Kidney glomerular epithelial cell (primary cell): ENCODE measurements around the gene POLR2A.
A peak's percentile ranks its signal among the peaks of the same experiment; 100 is the strongest.
"Not testable (repeated sequence)": the region's sequence is repeated elsewhere in the genome, so short reads cannot be mapped to it uniquely, and the experiment has no call there.

Source experiments
- DNase-seq: peaks from one replicate; lab custom pipeline; 2025; lab: John Stamatoyannopoulos, UW

Gene POLR2A

GRCh38 chr17:7460850-7461660 lies 23.1 kb upstream of the POLR2A start:
- no peak for DNase-seq

GRCh38 chr17:7462474-7463371 lies 21.4 kb upstream of the POLR2A start:
- DNase-seq: no peak

DNA sequence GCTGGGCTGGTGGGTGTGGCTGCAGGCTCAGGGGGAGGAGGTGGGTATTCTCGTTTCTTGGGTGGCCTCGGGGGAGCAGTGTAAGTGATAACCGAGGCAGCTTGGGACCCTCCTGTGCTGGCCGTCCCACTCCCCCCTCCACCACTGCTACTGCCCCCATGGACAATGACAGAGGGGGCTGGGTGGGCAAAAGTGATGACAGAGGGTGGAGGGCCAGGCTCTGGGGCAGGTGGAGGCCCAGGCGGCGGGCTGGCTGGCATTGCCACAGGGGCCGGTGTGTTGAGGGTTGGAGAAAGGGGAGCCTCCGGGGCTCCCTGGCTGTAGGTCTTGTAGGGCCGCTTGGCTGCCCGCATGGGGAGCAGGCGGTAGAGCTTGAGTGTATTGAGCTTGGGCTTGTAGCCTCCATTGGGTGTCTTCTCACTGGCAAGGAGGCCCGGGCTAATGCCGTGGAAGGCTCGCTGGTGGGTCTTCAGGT lies 20.8 kb upstream of the POLR2A start:
- no peak for DNase-seq

- DNase-seq: no peak
Measured at GRCh38 chr17:7464081-7464480, 20.1 kb upstream of the POLR2A start.

GRCh38 chr17:7465597-7466275 lies 18.4 kb upstream of the POLR2A start:
- no peak for DNase-seq

DNA sequence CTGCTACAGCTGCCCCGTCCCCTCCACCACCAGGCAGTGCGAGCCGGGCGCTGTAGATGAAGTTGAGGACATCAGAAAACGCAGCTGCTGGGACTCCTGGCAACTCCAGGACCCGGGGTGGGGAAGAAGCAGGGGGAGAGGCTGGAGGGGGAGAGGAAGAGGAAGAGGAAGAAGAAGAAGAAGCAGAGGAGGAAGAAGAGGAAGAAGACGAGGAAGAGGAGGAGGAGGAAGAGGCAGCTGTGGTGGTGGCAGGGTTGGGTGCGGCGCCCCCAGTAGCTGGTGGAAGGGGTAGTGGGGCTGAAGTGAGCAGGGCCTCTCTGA lies 17.9 kb upstream of the POLR2A start:
- no peak for DNase-seq

- peak; percentile 28 for DNase-seq
Measured at GRCh38 chr17:7466639-7467341, 17.4 kb upstream of the POLR2A start.

GRCh38 chr17:7467498-7467897 lies 16.7 kb upstream of the POLR2A start:
- no peak for DNase-seq

DNA sequence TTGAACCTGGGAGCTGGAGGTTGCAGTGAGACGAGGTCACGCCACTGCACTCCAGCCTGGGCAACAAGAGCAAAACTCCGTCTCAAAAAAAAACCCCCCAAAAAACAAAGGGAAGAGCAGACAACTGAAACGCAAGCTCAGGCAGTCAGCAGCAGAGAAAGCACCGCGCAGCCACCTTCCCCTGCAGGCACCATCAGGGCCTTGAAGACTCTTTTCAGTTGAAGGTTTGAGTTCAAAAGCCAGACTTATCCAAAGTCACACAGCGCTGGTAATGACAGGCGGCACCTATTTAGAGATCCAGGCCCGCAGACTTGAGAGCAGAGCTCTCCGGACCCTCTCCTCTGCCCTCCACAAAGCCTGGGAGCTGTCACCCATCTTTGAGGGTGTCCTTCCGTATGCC lies 15.9 kb upstream of the POLR2A start:
- DNase-seq: no peak

- no peak for DNase-seq
Measured at GRCh38 chr17:7468804-7469389, 15.3 kb upstream of the POLR2A start.

- DNase-seq: not testable (repeated sequence)
Measured at GRCh38 chr17:7469843-7470242, 14.3 kb upstream of the POLR2A start.

DNA sequence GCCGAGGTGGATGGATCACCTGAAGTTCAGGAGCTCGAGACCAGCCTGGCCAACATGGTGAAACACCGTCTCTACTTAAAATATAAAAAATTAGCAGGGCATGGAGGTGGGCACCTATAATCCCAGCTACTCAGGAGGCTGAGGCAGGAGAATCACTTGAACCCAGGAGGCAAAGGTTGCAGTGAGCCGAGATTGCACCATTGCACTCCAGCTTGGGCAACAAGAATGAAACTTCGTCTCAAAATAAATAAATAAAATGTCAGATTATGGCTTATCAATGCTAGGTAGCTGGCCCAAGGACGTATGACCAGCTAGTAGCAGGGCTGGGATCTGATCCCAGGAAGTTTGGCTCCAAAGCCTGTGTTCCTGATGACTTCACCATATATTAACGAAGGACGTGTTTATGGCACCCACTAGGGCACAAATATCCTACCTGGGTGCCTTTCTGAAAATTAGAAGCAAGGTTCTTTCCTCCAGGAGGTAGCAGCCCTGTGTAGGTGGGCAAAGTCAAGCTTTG lies 13.7 kb upstream of the POLR2A start:
- DNase-seq: not testable (repeated sequence)

DNA sequence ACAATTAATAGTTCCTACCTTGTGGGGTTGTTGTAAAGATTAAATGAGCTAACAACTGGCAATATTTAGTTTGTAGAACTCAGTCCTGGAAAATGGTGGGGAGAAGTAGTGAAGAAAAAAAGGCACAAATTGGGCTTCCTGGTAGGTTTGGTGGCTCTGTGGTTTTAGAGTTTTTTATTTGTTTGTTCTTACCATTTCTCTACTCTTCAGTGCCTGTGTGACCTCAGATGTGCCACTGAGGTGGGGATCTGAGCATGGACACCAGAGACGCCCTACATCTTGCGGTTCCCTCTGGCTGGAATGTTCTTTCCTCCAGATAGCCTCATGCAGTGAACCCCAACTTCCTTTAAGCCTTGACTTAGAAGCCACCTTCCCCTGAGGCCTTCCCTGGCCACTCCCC lies 12.4 kb upstream of the POLR2A start:
- DNase-seq: no peak

- DNase-seq: not testable (repeated sequence)
Measured at GRCh38 chr17:7474767-7475166, 9.4 kb upstream of the POLR2A start.

DNA sequence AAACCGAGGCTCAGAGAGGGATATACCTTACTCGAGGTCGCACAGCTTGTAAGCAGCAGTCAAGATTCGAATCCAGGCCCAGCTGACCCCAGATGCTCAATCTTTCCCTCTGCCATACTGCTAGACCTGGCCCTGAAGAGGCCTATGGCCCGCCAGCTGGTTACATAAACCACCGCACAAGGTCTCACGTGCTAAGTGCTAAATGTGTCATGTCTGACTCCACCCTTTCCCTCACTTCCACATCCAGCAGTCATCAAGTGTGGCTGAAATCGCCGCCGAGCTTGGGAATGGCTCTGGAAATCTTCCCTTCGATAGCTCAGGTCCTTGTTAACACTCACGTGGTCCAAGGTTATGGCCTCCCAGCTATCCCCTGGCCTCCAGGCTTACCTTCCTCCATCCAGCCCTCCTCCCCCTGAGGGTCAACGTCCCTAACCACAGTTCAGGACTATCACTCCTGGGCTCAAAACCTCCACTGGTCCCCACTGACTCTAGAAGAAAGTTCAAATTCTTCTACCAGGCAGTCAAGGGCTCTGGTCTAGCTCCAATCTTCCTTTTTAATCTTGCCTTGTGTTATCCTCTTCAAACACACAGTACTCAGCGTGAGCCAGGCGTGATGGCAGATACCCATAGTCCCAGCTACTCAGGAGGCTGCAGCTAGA lies 8.3 kb upstream of the POLR2A start:
- no peak for DNase-seq

- peak; percentile 40 for DNase-seq
Measured at GRCh38 chr17:7476494-7476893, 7.7 kb upstream of the POLR2A start.

GRCh38 chr17:7476951-7477350 lies 7.2 kb upstream of the POLR2A start:
- DNase-seq: no peak

DNA sequence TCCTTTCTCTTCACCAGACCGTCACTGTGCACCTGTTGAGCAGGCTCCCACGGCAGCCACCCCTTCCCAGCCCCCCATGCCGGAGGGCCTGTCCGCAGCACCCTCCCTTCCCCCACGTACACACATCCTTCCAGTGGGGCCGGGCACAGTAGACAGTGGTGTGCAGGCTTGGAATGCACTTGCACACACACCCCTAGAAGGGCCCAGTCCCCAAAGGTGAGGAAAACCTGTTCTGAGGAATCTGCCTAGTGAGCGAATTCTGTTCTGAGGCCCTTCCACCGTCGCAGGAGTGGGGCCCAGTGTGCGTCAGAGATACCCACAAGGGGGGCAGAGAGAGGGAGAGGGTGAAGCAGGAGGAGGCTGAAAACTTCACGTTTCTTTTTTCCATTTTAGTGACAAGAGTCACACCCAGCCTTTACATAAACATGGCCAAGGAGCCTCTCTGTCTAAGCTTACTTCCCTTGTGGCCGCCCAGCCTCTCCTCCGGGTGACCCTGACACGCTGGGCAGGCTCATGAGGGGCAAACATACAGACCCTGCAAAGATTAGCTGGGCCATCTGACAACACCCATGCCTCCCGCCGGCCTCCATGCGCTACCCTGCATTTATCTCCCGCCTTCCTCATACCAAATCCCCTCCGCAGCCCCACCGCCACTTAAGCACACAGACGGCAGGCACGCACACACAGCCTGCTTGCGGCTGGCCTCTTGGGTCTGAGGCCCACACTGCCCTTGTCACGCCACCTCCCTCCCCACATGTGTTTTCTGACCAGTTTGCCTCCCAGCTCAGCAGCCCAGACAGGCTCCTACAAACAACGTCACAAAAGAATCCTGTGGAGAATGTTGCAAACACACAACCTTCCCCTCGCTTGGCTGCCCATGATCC lies 6.5 kb upstream of the POLR2A start:
- DNase-seq: peak; percentile 45
